ENCODE results near the gene TNFSF13. TPM values are rescaled to one million over a fixed set of nuclear protein-coding genes. Genes with fewer than 3 reads are reported as not detected.

TNFSF13 gene
- total RNA-seq, 1 experiment from 2014 or later = 3.2 TPM

GRCh38 chr17:7575481-7575883, 16.9 kb downstream of the TNFSF13 start:
- POLR2A ChIA-PET = interaction anchor here (0.7 to 1.3 kb wide), 3 partner anchors 9 to 15 kb away, joined by 3 read pairs; partner anchors contain the start of gene SOX15
- TF ChIP-seq IRF1 (CRISPR knock-in tag; IDR thresholded peaks at IDR 0.05) (no peak), TP53 (CRISPR knock-in tag; IDR thresholded peaks at IDR 0.05) (no peak), ESRRA (CRISPR knock-in tag; IDR thresholded peaks at IDR 0.05; ENCODE audit: borderline replicate concordance) (no peak)
- Mint-ChIP-seq H3K4me3 (peak overlapping the region; percentile 93), H3K9me3 (no peaks in the 10 kb centered on the region), H3K27me3 (ENCODE audit: low read depth) (no peaks in the 10 kb centered on the region), H3K4me1 (peaks cover 59% of the 10 kb centered on the region), H3K36me3 (peaks cover 67% of the 10 kb centered on the region), H3K27ac (peak overlapping the region; percentile 92)
- ATAC-seq (no peak), DNase-seq (ENCODE audit: low spot score) (no peak)
- CTCF ChIA-PET = interaction anchor here (1.6 kb wide), 1 partner anchor 12 kb away, joined by 4 read pairs; no protein-coding TSS in a partner anchor

- ChIA-PET CTCF (interaction anchor here (1.6 kb wide), 1 partner anchor 11 kb away, joined by 4 read pairs; no protein-coding TSS in a partner anchor), POLR2A (interaction anchor here (0.7 to 1.3 kb wide), 3 partner anchors 9 to 14 kb away, joined by 3 read pairs; partner anchors contain the start of gene SOX15)
- TF ChIP-seq ERG (CRISPR knock-in tag; IDR thresholded peaks at IDR 0.05) = no peak
- no peak for DNase-seq (ENCODE audit: low spot score)
- Mint-ChIP-seq H3K36me3 (peaks cover 63% of the 10 kb centered on the region), H3K27me3 (ENCODE audit: low read depth) (no peaks in the 10 kb centered on the region), H3K4me1 (peaks cover 59% of the 10 kb centered on the region), H3K27ac (peak overlapping the region; percentile 84), H3K4me3 (peak overlapping the region; percentile 93), H3K9me3 (no peaks in the 10 kb centered on the region)
- no peak for ATAC-seq
Observed at GRCh38 chr17:7575959-7576358, 17.4 kb downstream of the TNFSF13 start.

- ATAC-seq = no peak
- POLR2A ChIA-PET = interaction anchor here (1.1 to 1.3 kb wide), 2 partner anchors 8 to 19 kb away, joined by 3 read pairs; no protein-coding TSS in a partner anchor
- H3K36me3 Mint-ChIP-seq = peaks cover 59% of the 10 kb centered on the region
Observed at GRCh38 chr17:7576432-7576937, 17.9 kb downstream of the TNFSF13 start.

More at GRCh38 chr17:7576432-7576937, 17.9 kb downstream of the TNFSF13 start:
- Mint-ChIP-seq H3K27ac (peak overlapping the region; percentile 87), H3K4me3 (peak overlapping the region; percentile 16; the same call in 1 of the 2 replicates), H3K27me3 (ENCODE audit: low read depth) (no peaks in the 10 kb centered on the region), H3K9me3 (no peaks in the 10 kb centered on the region), H3K4me1 (peaks cover 59% of the 10 kb centered on the region)
- TF ChIP-seq ZNF317 (CRISPR knock-in tag; IDR thresholded peaks at IDR 0.05; ENCODE audit: borderline replicate concordance, low read depth) (no peak), E2F4 (CRISPR knock-in tag; IDR thresholded peaks at IDR 0.05; ENCODE audit: borderline replicate concordance, low read depth) (no peak), FOXJ3 (CRISPR knock-in tag; IDR thresholded peaks at IDR 0.05; ENCODE audit: borderline replicate concordance) (no peak), ATF3 (CRISPR knock-in tag; conservative IDR thresholded peaks at IDR 0.05) (no peak), ZSCAN18 (CRISPR knock-in tag; IDR thresholded peaks at IDR 0.05) (no peak), PREB (CRISPR knock-in tag; IDR thresholded peaks at IDR 0.05; ENCODE audit: borderline replicate concordance) (no peak), AR (CRISPR knock-in tag; IDR thresholded peaks at IDR 0.05) (peak; percentile 60; the same call in 1 of the 2 replicates), PRRX2 (CRISPR knock-in tag; IDR thresholded peaks at IDR 0.05) (peak; percentile 14), CDX4 (CRISPR knock-in tag; IDR thresholded peaks at IDR 0.05; ENCODE audit: borderline replicate concordance) (no peak), ZNF671 (CRISPR knock-in tag; IDR thresholded peaks at IDR 0.05) (peak; percentile 49)
- CTCF ChIA-PET = interaction anchor here (1.6 kb wide), 1 partner anchor 11 kb away, joined by 4 read pairs; no protein-coding TSS in a partner anchor
- no peak for DNase-seq (ENCODE audit: low spot score)
